HCEC 1CT (cell line): ENCODE data around the gene SMIM1.
"Not testable (repeated sequence)": the region's sequence is repeated elsewhere in the genome, so short reads cannot be mapped to it uniquely, and the experiment has no call there.

Experiments used
- DNase-seq: peaks from one replicate; pipeline ENCODE4 v3.0.0-alpha.2; 2017

The SMIM1 gene

DNA sequence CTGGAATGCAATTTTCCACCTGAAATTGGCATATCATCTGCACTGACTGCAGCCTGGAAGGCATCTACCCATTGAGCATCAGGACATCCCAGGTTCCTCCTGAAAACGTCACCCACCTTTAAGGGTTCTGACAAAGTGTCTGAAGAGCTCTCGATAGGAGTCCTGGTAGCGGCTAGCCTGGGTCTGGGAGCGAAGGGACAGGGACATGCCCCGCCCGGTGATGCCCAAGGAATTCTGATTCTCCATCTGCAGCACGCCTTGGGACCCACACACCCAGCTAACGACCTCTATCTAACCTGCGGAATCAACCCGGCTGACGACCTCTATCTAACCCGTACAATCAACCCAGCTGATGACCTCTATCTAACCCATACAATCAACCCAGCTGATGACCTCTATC lies 33.6 kb upstream of the SMIM1 start:
- no peak for DNase-seq

DNA sequence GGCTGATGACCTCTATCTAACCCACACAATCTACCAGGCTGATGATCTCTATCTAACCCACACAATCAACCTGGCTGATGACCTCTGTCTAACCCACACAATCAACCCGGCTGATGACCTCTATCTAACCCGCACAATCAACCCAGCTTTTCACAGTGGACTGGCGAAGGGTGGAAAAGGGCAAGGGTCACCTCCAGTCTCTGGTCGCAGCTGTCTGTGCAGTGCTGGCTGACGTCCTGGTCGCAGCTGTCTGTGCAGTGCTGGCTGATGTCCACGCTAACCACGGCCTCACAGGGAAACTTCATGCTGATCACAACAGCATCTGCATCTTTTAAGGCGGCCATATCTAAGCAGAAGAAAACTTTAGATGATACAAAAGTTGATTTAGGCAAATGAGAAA lies 32.5 kb upstream of the SMIM1 start:
- DNase-seq, result no peak

DNA sequence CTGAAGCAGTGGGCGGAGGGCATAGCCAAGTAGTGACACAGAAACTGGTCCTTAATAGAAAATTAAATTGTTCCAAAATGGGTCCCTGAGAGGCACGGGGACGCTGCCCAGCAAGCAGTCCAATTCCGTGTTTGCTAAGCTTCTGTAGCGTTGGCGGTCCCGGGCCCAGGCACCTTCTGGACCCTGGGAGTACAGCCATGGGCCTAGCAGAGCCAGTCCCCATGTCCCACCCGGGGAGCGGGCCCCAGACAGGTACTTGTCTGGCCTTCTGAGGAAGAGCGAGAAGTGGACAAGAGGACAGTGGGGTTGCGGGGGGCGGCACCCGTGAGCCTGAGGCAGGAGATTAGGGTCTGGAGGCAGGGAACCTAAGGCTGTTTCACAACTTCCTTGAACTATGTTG lies 31.8 kb upstream of the SMIM1 start:
- DNase-seq, result no peak

DNA sequence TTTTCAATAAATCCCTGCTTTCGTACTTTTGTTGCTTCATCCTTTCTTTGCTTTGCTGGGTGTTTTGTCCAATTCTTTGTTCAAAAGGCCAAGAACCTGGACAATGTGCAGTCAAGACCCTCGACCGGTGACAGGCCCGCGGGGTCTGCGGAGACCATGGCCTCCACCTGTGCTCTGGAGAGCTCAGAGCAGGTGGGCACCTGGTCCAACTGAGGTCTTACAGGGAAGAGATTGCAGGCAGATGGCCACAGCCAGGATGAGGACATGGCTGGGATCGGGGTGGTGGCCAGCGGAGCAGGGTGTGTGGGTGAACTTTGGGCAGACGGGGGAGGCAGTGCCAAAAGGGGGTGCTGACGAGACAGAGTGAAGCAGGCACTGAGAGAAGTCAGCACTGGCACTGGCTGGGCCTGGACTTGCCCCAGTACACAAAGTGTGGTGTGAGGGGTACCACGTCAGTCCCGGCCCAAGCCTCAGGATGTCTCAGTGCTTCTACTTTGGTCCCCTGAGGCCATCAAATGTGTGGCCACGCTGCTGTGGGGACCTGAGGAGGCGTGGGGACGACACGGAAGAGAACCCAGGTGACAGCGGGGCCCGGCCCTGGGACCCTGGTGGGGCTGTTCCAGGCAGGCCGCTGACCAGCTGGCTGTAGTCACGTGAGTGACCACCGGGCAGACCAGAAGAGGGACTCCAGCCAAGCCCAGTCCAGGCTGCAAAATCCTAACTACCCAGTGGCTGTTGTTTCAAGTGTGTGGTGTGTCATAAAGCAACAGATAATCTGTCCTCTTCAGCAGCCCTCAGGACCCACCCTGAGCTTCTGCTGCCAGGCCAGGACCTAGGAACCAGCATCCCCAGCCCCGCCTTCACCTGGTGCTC lies 30.7 kb upstream of the SMIM1 start:
- DNase-seq, result no peak

DNA sequence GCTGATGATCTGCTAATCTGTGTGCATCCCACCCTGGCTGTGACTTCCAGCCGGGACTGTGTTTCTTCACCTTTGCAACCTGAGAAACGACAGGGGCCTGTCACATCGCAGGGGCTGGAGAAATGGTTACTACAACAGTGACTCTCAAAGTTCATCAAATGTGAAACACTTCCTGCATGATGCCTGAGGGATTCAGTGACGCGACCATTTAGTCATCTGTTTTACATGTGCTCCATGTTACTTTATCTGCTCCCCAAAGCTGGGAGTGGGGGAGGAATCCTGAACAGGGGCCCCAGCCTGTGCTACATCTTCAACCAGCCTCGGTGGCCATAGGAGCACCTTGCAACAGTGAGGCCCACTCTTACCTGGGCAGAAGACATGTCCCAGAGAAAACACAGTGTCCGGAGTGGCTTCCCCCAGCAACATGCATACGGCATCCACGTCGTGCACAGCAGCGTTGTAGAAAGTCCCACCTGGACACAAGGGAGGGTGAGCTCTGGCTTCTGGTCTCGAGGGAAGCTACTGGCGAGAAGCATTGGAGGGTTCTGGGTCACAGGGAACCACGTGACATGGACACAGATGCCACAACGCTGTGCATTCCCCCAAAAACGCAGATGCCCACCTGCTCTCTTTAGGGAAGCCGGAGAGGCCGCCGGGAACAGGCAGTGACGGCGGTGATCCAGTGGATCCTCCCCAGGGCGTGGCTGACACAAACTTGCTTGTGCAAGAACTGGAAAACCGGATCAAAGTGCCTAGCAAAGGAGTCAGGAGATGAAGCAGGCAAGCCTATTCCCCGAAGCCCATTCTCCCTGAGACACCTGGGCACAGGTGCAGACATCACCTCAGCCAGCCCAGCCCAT lies 29.9 kb upstream of the SMIM1 start:
- DNase-seq, result no peak

DNA sequence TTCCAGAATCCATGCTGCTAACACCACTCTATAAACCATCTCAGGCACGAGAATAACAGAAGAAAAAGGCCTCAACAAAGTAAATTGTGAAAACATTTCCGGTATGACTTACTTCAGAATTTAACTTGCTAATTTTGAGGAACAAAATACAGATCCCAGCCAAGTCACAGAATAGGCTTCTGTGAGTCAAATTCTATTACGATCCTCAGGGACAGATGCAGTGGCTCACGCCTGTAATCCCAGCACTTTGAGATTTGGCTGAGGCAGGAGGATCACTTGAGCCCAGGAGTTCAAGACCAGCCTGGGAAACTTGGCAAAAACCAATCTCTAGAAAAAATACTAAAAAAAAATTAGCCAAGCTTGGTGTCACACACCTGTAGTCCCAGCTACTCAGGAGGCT lies 29.1 kb upstream of the SMIM1 start:
- no peak for DNase-seq

DNA sequence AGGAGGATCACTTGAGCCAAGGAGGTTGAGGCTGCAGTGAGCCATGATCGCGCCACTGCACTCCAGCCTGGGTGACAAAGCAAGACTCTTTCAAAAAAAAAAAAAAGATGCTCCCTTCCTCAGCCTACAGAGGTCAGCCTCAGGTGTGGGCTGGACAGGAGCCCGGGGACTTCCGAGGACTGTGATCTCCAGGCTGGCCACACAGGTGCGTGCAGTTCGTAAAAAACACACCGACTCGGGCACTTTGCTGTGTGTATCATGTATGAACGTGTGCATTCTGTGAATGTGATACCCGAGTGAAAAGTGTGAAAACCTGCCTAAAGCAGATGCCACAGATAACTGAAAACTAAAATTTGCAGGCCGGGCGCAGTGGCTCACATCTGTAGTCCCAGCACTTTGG lies 28.7 kb upstream of the SMIM1 start:
- DNase-seq, result no peak

DNA sequence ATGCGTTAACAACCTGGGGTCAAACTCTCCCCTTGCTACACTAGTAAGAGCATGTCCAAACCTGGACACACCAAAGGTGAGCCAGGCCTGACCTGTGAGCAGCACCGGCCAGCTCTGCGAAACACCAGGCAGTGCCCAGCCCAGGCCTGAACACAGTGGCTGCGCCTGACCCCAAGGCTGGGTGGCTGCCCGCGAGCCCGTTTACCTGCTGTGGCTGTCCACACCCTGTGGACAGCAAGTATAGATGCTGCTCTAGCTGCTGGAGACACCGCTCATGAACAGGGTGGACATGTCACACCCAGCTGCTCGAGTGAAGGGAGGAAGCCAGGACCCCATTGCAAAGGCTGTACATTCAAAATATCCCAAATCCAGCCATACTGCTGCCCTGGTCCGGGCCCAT lies 27.9 kb upstream of the SMIM1 start:
- no peak for DNase-seq

DNA sequence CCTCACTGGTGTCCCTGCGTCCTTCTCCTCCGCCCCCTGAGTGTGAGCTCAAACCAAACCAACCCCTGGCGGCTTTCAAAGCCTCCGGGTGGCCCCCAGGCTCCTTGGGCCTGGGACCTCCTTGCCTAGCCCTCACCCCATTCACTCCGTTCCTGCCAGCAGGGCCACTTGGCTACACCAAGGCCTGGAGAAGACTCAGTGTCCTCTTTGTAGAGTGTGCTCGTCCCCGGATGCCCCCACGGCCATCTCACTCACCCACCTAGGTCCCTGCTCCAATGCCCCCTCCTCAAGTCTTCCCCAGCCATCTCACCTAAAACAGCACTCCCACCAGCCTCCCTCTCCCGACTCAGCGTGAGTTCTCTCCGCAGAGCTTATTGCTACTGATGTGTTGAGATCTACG lies 27.5 kb upstream of the SMIM1 start:
- DNase-seq, result no peak

DNA sequence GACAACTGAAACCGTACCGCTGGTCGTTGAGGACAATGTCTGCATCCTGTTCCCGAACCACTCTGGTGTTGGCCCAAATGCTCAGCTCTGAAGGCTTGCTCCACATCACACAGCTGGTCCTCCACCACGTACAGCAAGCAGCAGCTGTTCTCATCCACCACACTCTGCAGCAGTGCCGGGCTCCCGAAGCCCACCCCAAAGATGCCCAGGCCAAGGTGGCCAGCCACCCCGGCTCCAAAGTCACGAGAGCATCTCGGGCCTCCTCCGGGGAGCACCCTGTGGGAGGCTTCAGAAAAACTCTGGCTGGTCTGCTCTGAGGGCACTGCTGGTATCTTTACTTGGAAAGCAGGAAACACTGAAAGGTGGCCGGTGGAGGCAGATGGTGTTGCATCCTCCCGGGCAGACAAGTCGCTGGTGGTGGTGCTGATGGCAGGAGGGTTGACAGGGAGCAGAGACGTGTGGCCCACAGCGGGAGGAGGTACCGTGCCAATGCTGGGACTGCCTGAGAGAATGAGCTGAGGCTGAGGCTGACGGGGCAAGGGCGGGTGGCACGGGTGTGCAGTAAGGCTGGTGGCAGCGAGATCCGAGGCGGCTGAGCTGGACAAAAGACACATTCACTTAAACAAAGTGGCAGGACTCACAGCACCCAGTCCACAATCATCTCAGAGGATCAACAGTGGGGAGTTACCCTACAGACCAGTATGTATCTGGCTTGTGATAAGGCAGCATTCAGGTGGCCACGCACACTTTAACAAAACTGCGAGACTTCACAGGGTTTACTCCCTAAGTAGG lies 26.8 kb upstream of the SMIM1 start:
- no peak for DNase-seq

DNA sequence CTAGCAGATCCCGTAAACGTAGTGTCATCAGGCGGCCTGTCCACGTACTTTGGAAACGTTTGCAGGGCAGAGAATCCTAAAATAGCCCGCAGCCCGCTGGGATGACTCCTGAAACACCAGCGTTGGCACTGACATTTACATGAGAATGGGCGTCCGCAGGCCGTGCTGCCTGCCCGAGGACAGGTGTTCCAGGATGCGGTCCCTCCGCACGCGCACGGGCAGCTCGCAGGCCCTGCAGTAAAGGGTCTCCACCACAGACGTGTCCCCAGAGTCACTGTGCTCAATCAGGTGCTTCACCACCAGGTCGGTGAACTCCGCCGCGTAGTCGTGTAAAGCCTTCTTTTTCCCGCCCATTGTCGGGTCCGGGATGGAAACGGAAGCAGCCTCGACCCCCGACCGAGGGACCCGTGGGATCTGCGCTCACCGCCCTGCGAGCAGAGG lies 26.1 kb upstream of the SMIM1 start:
- DNase-seq, result no peak

DNA sequence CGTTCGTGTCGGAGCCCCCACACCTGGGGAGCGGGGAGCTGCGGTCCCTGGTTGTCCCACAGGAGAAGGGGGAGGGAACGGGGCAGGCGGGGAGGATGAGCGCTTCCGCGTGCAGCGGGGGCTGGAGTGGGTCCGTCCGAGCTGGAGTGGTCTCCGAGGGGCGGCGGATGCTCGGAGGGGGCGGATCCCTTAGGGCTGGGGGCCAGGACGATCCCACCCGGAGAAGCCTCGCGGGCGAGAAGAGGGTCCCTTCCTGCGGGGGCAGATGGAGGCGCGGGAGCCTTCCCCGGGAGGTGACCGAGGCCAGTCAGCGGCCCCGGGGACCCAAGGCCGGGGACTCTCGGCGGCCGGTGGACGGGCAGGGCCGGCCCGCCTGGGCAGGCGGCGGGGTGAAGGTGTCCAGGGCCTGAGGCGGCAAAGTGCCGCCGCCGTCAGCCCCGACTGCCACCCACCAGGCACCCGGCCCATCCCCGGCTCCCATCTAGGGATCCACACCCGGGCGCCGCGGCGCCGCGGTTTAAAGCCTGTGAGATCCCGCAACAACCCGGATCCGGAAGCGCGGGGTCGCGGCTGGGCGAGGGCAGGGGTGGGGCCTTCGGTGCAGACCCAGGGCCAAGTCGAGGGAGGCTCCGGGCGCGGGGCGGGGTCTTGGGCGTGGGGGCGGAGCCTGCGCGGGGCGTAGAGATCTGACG lies 25.6 kb upstream of the SMIM1 start:
- peak; percentile 62 for DNase-seq

DNA sequence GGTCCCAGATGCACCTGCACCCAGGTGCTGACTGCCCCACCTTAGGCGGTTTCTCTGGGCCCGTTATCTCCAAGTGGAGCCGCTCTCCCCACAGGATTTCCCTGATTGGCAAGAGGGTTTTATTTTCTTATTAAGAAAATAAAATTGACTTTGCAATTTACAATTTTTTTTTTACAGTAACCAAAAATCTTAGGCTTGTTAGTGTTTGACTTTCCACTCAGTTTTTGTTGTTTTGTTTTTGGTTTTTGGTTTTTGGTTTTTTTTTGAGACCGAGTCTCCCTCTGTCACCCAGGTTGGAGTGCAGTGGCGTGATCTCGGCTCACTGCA lies 25.1 kb upstream of the SMIM1 start:
- DNase-seq, result no peak

DNA sequence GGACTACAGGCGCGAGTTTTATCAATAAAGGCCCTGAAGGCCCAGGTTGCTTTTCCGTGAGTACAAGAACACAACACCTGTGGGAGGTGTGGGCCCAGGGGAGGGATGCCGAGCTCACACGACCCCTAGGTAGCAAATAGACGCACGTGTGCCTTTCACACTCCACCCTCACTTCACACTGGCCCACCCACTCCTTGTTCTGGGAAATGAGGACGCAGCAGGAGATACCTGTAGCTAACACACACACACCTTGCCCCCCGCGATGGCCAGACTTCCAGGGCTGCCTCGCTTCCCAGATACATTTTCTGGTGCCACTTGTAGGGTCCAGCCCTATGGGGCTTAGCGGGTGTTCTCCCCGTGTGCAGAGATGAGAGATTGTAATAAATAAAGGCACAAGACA lies 24.6 kb upstream of the SMIM1 start:
- no peak for DNase-seq

DNA sequence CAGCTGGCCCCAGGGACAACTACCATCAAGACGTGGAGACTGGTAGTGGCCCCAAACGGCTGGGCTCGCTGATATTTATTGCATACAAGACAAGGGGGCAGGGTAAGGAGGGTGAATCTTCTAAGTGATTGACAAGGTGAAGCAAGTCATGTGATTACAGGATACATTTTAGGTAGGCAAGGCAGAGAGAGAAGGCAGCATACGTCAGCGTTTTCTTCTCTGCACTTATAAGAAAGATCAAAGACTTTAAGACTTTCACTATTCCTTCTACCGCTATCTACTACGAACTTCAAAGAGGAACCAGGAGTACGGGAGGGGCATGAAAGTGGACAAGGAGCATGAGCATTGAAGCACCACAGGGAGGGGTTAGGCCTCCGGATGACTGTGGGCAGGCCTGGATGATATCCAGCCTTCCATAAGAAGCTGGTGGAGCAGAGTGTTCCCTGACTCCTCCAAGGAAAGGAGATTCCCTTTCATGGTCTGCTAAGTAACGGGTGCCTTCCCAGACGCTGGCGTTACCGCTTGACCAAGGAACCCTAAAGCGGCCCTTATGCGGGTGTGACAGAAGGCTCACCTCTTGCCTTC lies 24.1 kb upstream of the SMIM1 start:
- DNase-seq, result not testable (repeated sequence)

DNA sequence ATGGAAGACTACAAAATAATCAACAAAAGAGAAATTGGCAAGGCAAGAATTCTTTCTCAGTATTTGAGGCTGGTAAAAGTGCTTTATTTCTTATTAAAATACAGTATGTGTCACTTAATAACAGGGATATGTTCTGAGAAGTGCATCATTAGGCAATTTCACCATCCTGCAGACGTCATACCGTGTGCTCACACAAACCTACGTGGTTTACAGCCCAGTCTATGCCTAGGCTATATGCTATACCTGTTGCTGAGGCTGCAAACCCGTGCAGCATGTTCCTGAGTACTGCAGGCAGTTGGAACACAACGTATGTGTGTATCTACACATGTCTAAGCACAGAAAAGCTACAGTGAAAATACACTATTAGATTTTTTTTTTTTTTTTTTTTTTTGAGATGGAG lies 23.0 kb upstream of the SMIM1 start:
- DNase-seq, result no peak

DNA sequence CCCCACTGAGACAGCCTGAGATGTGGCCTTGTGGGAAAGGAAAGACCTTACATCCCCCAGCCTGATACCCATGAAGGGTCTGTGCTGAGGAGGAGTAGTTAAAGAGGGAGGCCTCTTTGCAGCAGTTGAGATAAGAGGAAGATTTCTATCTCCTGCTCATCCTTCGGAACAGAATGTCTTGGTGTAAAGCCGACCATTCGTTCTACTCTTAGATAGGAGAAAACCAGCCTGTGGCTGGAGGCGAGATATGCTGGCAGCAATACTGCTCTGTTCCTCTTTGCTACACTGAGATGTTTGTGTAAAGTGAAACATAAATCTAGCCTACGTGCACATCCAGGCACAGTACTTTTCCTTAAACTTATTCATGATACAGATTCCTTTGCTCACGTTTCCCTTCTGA lies 21.8 kb upstream of the SMIM1 start:
- DNase-seq, result no peak

DNA sequence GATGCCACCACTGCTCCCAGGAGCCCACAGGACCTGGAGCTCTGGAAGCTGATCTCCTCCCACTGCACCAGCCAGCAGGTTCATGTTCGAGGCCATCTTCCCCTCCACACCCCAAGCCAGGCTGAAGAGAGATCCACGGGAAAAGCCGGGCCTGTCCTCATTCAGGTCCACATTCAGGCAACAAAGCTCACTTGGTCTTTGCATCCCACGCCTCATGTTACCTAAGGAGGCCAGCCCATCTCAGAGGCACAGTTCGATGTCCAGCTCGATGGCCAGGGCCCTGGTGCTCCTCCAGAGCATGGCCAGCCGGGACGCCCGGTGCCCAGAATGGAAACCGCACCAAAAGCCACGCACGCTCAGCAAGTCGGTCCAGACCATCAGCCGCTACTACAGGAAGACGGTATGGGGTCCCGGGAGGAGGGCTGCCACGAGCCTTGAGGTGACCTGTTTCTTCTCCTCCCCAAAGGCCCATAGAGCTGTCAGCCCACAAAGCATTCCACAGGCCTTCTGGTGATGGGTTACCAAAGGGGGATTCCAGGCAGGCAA lies 20.1 kb upstream of the SMIM1 start, which contains the start of gene CCDC27:
TSS of gene CCDC27 (plus strand) at position 51 of the 546 bp plus-strand sequence. CDS start at position 83, 32 bp downstream.
- no peak for DNase-seq

DNA sequence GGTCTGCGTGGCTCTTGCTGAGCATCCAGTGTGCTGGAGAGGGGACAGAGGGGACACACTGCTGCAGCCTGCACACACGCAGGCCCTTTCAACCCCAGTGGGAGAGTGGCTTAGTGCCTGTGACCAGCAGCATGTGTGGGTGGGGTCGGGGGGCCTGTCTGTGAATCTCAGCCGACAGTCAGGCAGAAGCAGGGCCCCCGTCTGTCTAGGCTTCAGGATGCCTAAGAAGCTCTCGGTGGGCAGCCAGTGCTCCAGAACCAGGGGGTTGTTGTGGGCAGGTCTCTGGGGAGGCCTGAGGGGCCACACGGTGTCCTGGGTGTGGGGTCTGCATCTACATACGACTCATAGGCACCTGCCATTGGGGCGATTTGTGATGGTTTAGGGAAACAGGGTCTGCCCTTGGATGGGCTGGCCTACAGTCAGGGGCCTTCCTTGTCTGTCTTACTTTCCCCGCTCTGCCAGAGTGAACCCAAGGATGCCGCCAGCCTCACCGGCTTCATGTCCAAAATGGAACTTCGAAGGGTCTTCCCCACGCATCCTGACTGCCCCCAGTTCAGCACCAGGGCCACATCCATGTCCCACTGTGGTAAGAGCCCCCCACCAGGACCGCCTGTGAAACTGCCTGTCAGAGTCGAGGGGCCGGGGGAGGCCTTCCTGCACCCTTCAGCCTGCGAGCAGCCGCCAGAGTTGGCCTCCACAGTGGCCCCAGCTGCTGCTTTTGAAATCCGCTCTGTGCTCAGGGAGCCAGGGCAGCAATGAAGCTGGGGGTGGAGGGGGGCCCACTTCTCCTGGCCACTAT lies 18.7 kb upstream of the SMIM1 start:
- DNase-seq, result no peak

DNA sequence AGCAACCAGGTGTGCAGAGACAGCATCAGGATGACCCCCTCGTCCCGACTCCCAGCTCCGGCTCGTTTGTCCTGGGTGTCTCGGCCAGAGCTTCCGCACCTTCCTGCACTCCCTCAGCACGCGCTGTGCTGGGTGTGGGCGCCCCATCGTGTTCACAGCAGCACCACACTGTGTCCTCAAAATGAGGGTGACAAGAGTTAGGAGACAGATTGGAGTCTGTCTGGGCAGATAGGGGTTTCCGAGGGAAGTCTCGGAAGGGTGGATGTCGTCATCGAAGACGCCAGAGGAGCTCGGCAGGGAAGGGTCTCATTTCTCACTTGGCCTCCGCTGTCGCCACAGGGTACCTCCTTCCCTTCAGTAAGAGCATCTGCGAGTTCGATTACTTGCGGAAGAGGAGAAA lies 16.2 kb upstream of the SMIM1 start:
- DNase-seq, result no peak

DNA sequence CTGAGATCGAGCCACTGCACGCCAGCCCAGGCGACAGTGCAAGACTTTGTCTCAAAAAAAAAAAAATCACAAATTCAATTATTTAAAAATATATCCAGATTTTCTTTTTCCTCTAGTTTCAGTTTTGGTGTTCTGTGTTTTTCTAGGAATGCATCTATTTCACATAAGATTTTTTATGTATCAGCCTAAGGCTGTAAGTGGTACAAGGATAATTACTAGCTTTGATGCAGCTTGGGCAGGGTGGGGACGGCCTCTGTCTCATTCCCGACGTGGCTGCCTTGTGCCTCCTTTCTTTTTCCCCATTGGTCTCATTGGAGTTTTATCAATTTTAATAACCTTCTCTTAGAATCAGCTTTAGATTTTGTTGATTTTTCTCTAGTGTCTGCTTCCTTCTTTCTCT lies 13.4 kb upstream of the SMIM1 start:
- DNase-seq, result no peak
